Measurements from ENCODE around the gene LDLRAD3.

GRCh38 chr11:36224209-36224882 lies 280.5 kb downstream of the LDLRAD3 start:
- no peak for TF ChIP-seq CTCF (IDR thresholded peaks at IDR 0.05; ENCODE audit: borderline replicate concordance, extremely low read depth, low read length, poor library complexity, severe bottlenecking)
- TF ChIP-seq EZH2 (IDR thresholded peaks at IDR 0.05; ENCODE audit: borderline replicate concordance, low read depth, low read length, severe bottlenecking), result no peak

Data from DND-41 (cell line).